ENCODE results near the gene AKAP5.

AKAP5 gene

GRCh38 chr14:64465831-64466554 is 694 bp downstream of the AKAP5 start:
- peaks cover 4% of the 10 kb centered on the region for H3K4me1 ChIP-seq (ENCODE audit: control insufficient read depth, insufficient read depth, low read length)
- peak overlapping the region; percentile 57 for H3K27ac ChIP-seq (ENCODE audit: low read depth, low read length)
- H3K36me3 ChIP-seq (ENCODE audit: control insufficient read depth, insufficient read depth, low read length): no peaks in the 10 kb centered on the region
- H3K4me3 ChIP-seq (ENCODE audit: low read length): peak overlapping the region; percentile 87
- H3K9ac ChIP-seq (ENCODE audit: low read length): peak overlapping the region; percentile 58
- no peaks in the 10 kb centered on the region for H3K27me3 ChIP-seq (ENCODE audit: control insufficient read depth, insufficient read depth, low read length)

GRCh38 chr14:64467101-64467500 is 1.8 kb downstream of the AKAP5 start:
- Histone ChIP-seq H3K27me3 (ENCODE audit: control insufficient read depth, insufficient read depth, low read length) (no peaks in the 10 kb centered on the region), H3K36me3 (ENCODE audit: control insufficient read depth, insufficient read depth, low read length) (no peaks in the 10 kb centered on the region), H3K4me1 (ENCODE audit: control insufficient read depth, insufficient read depth, low read length) (peaks cover 4% of the 10 kb centered on the region), H3K27ac (ENCODE audit: low read depth, low read length) (no peak overlapping the region), H3K9ac (ENCODE audit: low read length) (no peak overlapping the region), H3K4me3 (ENCODE audit: low read length) (no peak overlapping the region)

- no peak overlapping the region for H3K4me3 ChIP-seq (ENCODE audit: low read length)
- H3K27ac ChIP-seq (ENCODE audit: low read depth, low read length): no peak overlapping the region
- peaks cover 4% of the 10 kb centered on the region for H3K4me1 ChIP-seq (ENCODE audit: control insufficient read depth, insufficient read depth, low read length)
- H3K36me3 ChIP-seq (ENCODE audit: control insufficient read depth, insufficient read depth, low read length): no peaks in the 10 kb centered on the region
- H3K27me3 ChIP-seq (ENCODE audit: control insufficient read depth, insufficient read depth, low read length): no peaks in the 10 kb centered on the region
- H3K9ac ChIP-seq (ENCODE audit: low read length): no peak overlapping the region
Measured at GRCh38 chr14:64467566-64467965, 2.3 kb downstream of the AKAP5 start.

- no peak overlapping the region for H3K27ac ChIP-seq (ENCODE audit: low read depth, low read length)
- H3K36me3 ChIP-seq (ENCODE audit: control insufficient read depth, insufficient read depth, low read length): no peaks in the 10 kb centered on the region
- no peaks in the 10 kb centered on the region for H3K27me3 ChIP-seq (ENCODE audit: control insufficient read depth, insufficient read depth, low read length)
- H3K4me3 ChIP-seq (ENCODE audit: low read length): no peak overlapping the region
- peaks cover 4% of the 10 kb centered on the region for H3K4me1 ChIP-seq (ENCODE audit: control insufficient read depth, insufficient read depth, low read length)
- H3K9ac ChIP-seq (ENCODE audit: low read length): no peak overlapping the region
Measured at GRCh38 chr14:64468451-64468850, 3.2 kb downstream of the AKAP5 start.

GRCh38 chr14:64474041-64474440 is 8.7 kb downstream of the AKAP5 start:
- Histone ChIP-seq H3K27me3 (ENCODE audit: control insufficient read depth, insufficient read depth, low read length) (no peaks in the 10 kb centered on the region), H3K9ac (ENCODE audit: low read length) (no peak overlapping the region), H3K4me1 (ENCODE audit: control insufficient read depth, insufficient read depth, low read length) (no peaks in the 10 kb centered on the region), H3K36me3 (ENCODE audit: control insufficient read depth, insufficient read depth, low read length) (no peaks in the 10 kb centered on the region), H3K4me3 (ENCODE audit: low read length) (no peak overlapping the region), H3K27ac (ENCODE audit: low read depth, low read length) (no peak overlapping the region)

GRCh38 chr14:64474698-64475097 is 9.4 kb downstream of the AKAP5 start:
- Histone ChIP-seq H3K36me3 (ENCODE audit: control insufficient read depth, insufficient read depth, low read length) (no peaks in the 10 kb centered on the region), H3K9ac (ENCODE audit: low read length) (no peak overlapping the region), H3K27me3 (ENCODE audit: control insufficient read depth, insufficient read depth, low read length) (no peaks in the 10 kb centered on the region), H3K27ac (ENCODE audit: low read depth, low read length) (no peak overlapping the region), H3K4me1 (ENCODE audit: control insufficient read depth, insufficient read depth, low read length) (no peaks in the 10 kb centered on the region), H3K4me3 (ENCODE audit: low read length) (no peak overlapping the region)

GRCh38 chr14:64475585-64476273 is 10.4 kb downstream of the AKAP5 start:
- Histone ChIP-seq H3K4me3 (ENCODE audit: low read length) (no peak overlapping the region), H3K27ac (ENCODE audit: low read depth, low read length) (no peak overlapping the region), H3K27me3 (ENCODE audit: control insufficient read depth, insufficient read depth, low read length) (no peaks in the 10 kb centered on the region), H3K9ac (ENCODE audit: low read length) (no peak overlapping the region), H3K36me3 (ENCODE audit: control insufficient read depth, insufficient read depth, low read length) (no peaks in the 10 kb centered on the region), H3K4me1 (ENCODE audit: control insufficient read depth, insufficient read depth, low read length) (no peaks in the 10 kb centered on the region)

- Histone ChIP-seq H3K27me3 (ENCODE audit: control insufficient read depth, insufficient read depth, low read length) (no peaks in the 10 kb centered on the region), H3K4me1 (ENCODE audit: control insufficient read depth, insufficient read depth, low read length) (no peaks in the 10 kb centered on the region), H3K36me3 (ENCODE audit: control insufficient read depth, insufficient read depth, low read length) (no peaks in the 10 kb centered on the region), H3K4me3 (ENCODE audit: low read length) (no peak overlapping the region), H3K27ac (ENCODE audit: low read depth, low read length) (no peak overlapping the region), H3K9ac (ENCODE audit: low read length) (no peak overlapping the region)
Measured at GRCh38 chr14:64476438-64476837, 11.1 kb downstream of the AKAP5 start.

GRCh38 chr14:64478634-64479250 is 13.4 kb downstream of the AKAP5 start:
- H3K4me3 ChIP-seq (ENCODE audit: low read length): no peak overlapping the region
- H3K27me3 ChIP-seq (ENCODE audit: control insufficient read depth, insufficient read depth, low read length): no peaks in the 10 kb centered on the region
- H3K4me1 ChIP-seq (ENCODE audit: control insufficient read depth, insufficient read depth, low read length): no peaks in the 10 kb centered on the region
- no peak overlapping the region for H3K27ac ChIP-seq (ENCODE audit: low read depth, low read length)
- H3K36me3 ChIP-seq (ENCODE audit: control insufficient read depth, insufficient read depth, low read length): no peaks in the 10 kb centered on the region
- no peak overlapping the region for H3K9ac ChIP-seq (ENCODE audit: low read length)

- Histone ChIP-seq H3K27me3 (ENCODE audit: control insufficient read depth, insufficient read depth, low read length) (no peaks in the 10 kb centered on the region), H3K4me3 (ENCODE audit: low read length) (no peak overlapping the region), H3K9ac (ENCODE audit: low read length) (no peak overlapping the region), H3K4me1 (ENCODE audit: control insufficient read depth, insufficient read depth, low read length) (no peaks in the 10 kb centered on the region), H3K36me3 (ENCODE audit: control insufficient read depth, insufficient read depth, low read length) (peaks cover 3% of the 10 kb centered on the region), H3K27ac (ENCODE audit: low read depth, low read length) (no peak overlapping the region)
Measured at GRCh38 chr14:64488590-64489099, 23.3 kb downstream of the AKAP5 start.

- Histone ChIP-seq H3K36me3 (ENCODE audit: control insufficient read depth, insufficient read depth, low read length) (peaks cover 3% of the 10 kb centered on the region), H3K9ac (ENCODE audit: low read length) (no peak overlapping the region), H3K4me1 (ENCODE audit: control insufficient read depth, insufficient read depth, low read length) (no peaks in the 10 kb centered on the region), H3K27ac (ENCODE audit: low read depth, low read length) (no peak overlapping the region), H3K4me3 (ENCODE audit: low read length) (no peak overlapping the region), H3K27me3 (ENCODE audit: control insufficient read depth, insufficient read depth, low read length) (no peaks in the 10 kb centered on the region)
Measured at GRCh38 chr14:64491637-64492036, 26.3 kb downstream of the AKAP5 start.

- Histone ChIP-seq H3K36me3 (ENCODE audit: control insufficient read depth, insufficient read depth, low read length) (no peaks in the 10 kb centered on the region), H3K27me3 (ENCODE audit: control insufficient read depth, insufficient read depth, low read length) (no peaks in the 10 kb centered on the region), H3K27ac (ENCODE audit: low read depth, low read length) (no peak overlapping the region), H3K9ac (ENCODE audit: low read length) (no peak overlapping the region), H3K4me1 (ENCODE audit: control insufficient read depth, insufficient read depth, low read length) (no peaks in the 10 kb centered on the region), H3K4me3 (ENCODE audit: low read length) (no peak overlapping the region)
Measured at GRCh38 chr14:64493455-64493854, 28.2 kb downstream of the AKAP5 start.
